T-helper 17 cell (primary cell): ENCODE data around the gene COL20A1. TPM values are rescaled to one million over a fixed set of nuclear protein-coding genes. Genes with fewer than 3 reads are reported as not detected.

Experiments used
- ATAC-seq: fragments of 150-1000 bp; cut with Tn5 transposase; 2 replicates; pipeline ENCODE4 v1.10.0; 2021; ENCODE audit warnings: mild to moderate bottlenecking, moderate library complexity
- DNase-seq, 3 donors: peaks; one replicate each; pipeline versions ENCODE4 v3.0.0 to v3.0.0-alpha.2; 2020 to 2021
- H3K9me3 ChIP-seq: one replicate; pipeline ENCODE4 v1.7.0; 2013; ENCODE audit warnings: low read length, mild to moderate bottlenecking; ENCODE audit not compliant: control insufficient read depth, poor library complexity, severe bottlenecking
- H3K27ac Mint-ChIP-seq: one replicate; pipeline ENCODE4 v1.8.0; 2022; ENCODE audit warnings: mild to moderate bottlenecking, moderate library complexity, mixed read lengths
- H3K27me3 Mint-ChIP-seq: one replicate; pipeline ENCODE4 v1.8.0; 2022; ENCODE audit warnings: mixed read lengths
- H3K36me3 Mint-ChIP-seq: one replicate; pipeline ENCODE4 v1.8.0; 2022; ENCODE audit warnings: low read depth, mixed read lengths
- H3K4me1 Mint-ChIP-seq: one replicate; pipeline ENCODE4 v1.8.0; 2022; ENCODE audit warnings: mild to moderate bottlenecking, mixed read lengths
- H3K4me3 Mint-ChIP-seq: one replicate; pipeline ENCODE4 v1.8.0; 2022; ENCODE audit warnings: mild to moderate bottlenecking, moderate library complexity, mixed read lengths
- total RNA-seq, 4 donors: library from RNA in 2 of 4; stranded (reverse) in 2 of 4; gene quantifications; one replicate each; pipeline ENCODE4 v1.2.3 and lab custom pipeline; 2022 to 2026

COL20A1 gene
- total RNA-seq, 2 donors from 2014 or later: 0.10 TPM; not detected in 1

GRCh38 chr20:63293871-63294535 is 1.0 kb downstream of the COL20A1 start:
- Mint-ChIP-seq H3K27ac (no peak overlapping the region), H3K36me3 (no peaks in the 10 kb centered on the region), H3K4me1 (peaks cover 6% of the 10 kb centered on the region), H3K4me3 (no peak overlapping the region), H3K27me3 (no peaks in the 10 kb centered on the region)
- ATAC-seq (no peak), DNase-seq (no peak)
- no peaks in the 10 kb centered on the region for H3K9me3 ChIP-seq

- Mint-ChIP-seq H3K27ac (no peak overlapping the region), H3K27me3 (no peaks in the 10 kb centered on the region), H3K36me3 (no peaks in the 10 kb centered on the region), H3K4me1 (peaks cover 6% of the 10 kb centered on the region), H3K4me3 (peak overlapping the region; percentile 36)
- no peak for DNase-seq
- no peak for ATAC-seq
- H3K9me3 ChIP-seq: no peaks in the 10 kb centered on the region
Observed at GRCh38 chr20:63294536-63294900, 1.5 kb downstream of the COL20A1 start.

- Mint-ChIP-seq H3K27ac (peak overlapping the region; percentile 56), H3K4me1 (peaks cover 6% of the 10 kb centered on the region), H3K4me3 (peak overlapping the region; percentile 70), H3K36me3 (no peaks in the 10 kb centered on the region), H3K27me3 (peaks cover under 1% of the 10 kb centered on the region)
- no peaks in the 10 kb centered on the region for H3K9me3 ChIP-seq
- DNase-seq (no peak), ATAC-seq (no peak)
Observed at GRCh38 chr20:63295018-63295417, 2.0 kb downstream of the COL20A1 start.

GRCh38 chr20:63295422-63295821 is 2.4 kb downstream of the COL20A1 start:
- H3K4me3 Mint-ChIP-seq: peak overlapping the region; percentile 70
- peak overlapping the region; percentile 56 for H3K27ac Mint-ChIP-seq
- H3K4me1 Mint-ChIP-seq: peaks cover 6% of the 10 kb centered on the region
- ATAC-seq (peak; percentile 66), DNase-seq (no peak)
- peaks cover 4% of the 10 kb centered on the region for H3K27me3 Mint-ChIP-seq
- no peaks in the 10 kb centered on the region for H3K36me3 Mint-ChIP-seq
- no peaks in the 10 kb centered on the region for H3K9me3 ChIP-seq

GRCh38 chr20:63295846-63296245 is 2.9 kb downstream of the COL20A1 start:
- Mint-ChIP-seq H3K27me3 (peaks cover 9% of the 10 kb centered on the region), H3K27ac (peak overlapping the region; percentile 56), H3K4me3 (peak overlapping the region; percentile 70), H3K4me1 (peaks cover 6% of the 10 kb centered on the region), H3K36me3 (no peaks in the 10 kb centered on the region)
- no peaks in the 10 kb centered on the region for H3K9me3 ChIP-seq
- DNase-seq: no peak
- peak; percentile 26 for ATAC-seq

GRCh38 chr20:63296531-63297299 is 3.7 kb downstream of the COL20A1 start:
- Mint-ChIP-seq H3K27ac (no peak overlapping the region), H3K36me3 (peaks cover 2% of the 10 kb centered on the region), H3K27me3 (peaks cover 10% of the 10 kb centered on the region), H3K4me1 (peaks cover 6% of the 10 kb centered on the region), H3K4me3 (no peak overlapping the region)
- DNase-seq (no peak), ATAC-seq (no peak)
- H3K9me3 ChIP-seq: no peaks in the 10 kb centered on the region

- no peak overlapping the region for H3K27ac Mint-ChIP-seq
Observed at GRCh38 chr20:63297371-63297781, 4.4 kb downstream of the COL20A1 start.

GRCh38 chr20:63297796-63298572 is 5.0 kb downstream of the COL20A1 start:
- DNase-seq (no peak), ATAC-seq (no peak)
- peaks cover 16% of the 10 kb centered on the region for H3K27me3 Mint-ChIP-seq
- H3K9me3 ChIP-seq: peaks cover 2% of the 10 kb centered on the region
- H3K27ac Mint-ChIP-seq: no peak overlapping the region
- H3K36me3 Mint-ChIP-seq: peaks cover 2% of the 10 kb centered on the region
- H3K4me1 Mint-ChIP-seq: peaks cover 6% of the 10 kb centered on the region
- no peak overlapping the region for H3K4me3 Mint-ChIP-seq

More at GRCh38 chr20:63297371-63297781, 4.4 kb downstream of the COL20A1 start:
- Mint-ChIP-seq H3K4me1 (peaks cover 6% of the 10 kb centered on the region), H3K27me3 (peaks cover 10% of the 10 kb centered on the region), H3K36me3 (peaks cover 2% of the 10 kb centered on the region), H3K4me3 (no peak overlapping the region)
- DNase-seq (no peak), ATAC-seq (no peak)
- H3K9me3 ChIP-seq: peaks cover 2% of the 10 kb centered on the region

- H3K27ac Mint-ChIP-seq: no peak overlapping the region
- no peak for ATAC-seq
Observed at GRCh38 chr20:63298731-63299312, 5.8 kb downstream of the COL20A1 start.

GRCh38 chr20:63301671-63302070 is 8.7 kb downstream of the COL20A1 start:
- Mint-ChIP-seq H3K27me3 (peaks cover 16% of the 10 kb centered on the region), H3K4me3 (no peak overlapping the region), H3K4me1 (no peaks in the 10 kb centered on the region), H3K36me3 (peaks cover 2% of the 10 kb centered on the region), H3K27ac (no peak overlapping the region)
- ATAC-seq (no peak), DNase-seq (no peak)
- peaks cover 2% of the 10 kb centered on the region for H3K9me3 ChIP-seq

More at GRCh38 chr20:63298731-63299312, 5.8 kb downstream of the COL20A1 start:
- no peak overlapping the region for H3K4me3 Mint-ChIP-seq
- DNase-seq: no peak
- H3K4me1 Mint-ChIP-seq: peaks cover 6% of the 10 kb centered on the region
- H3K27me3 Mint-ChIP-seq: peaks cover 16% of the 10 kb centered on the region
- H3K36me3 Mint-ChIP-seq: peaks cover 2% of the 10 kb centered on the region
- H3K9me3 ChIP-seq: peaks cover 2% of the 10 kb centered on the region

- DNase-seq (no peak), ATAC-seq (no peak)
- peaks cover 2% of the 10 kb centered on the region for H3K9me3 ChIP-seq
- H3K27me3 Mint-ChIP-seq: peaks cover 16% of the 10 kb centered on the region
- no peaks in the 10 kb centered on the region for H3K4me1 Mint-ChIP-seq
- no peak overlapping the region for H3K4me3 Mint-ChIP-seq
- peaks cover 2% of the 10 kb centered on the region for H3K36me3 Mint-ChIP-seq
- H3K27ac Mint-ChIP-seq: no peak overlapping the region
Observed at GRCh38 chr20:63303095-63303666, 10.2 kb downstream of the COL20A1 start.

GRCh38 chr20:63305393-63305792 is 12.4 kb downstream of the COL20A1 start:
- Mint-ChIP-seq H3K27me3 (peaks cover 16% of the 10 kb centered on the region), H3K27ac (no peak overlapping the region), H3K4me1 (no peaks in the 10 kb centered on the region), H3K36me3 (peaks cover 2% of the 10 kb centered on the region), H3K4me3 (no peak overlapping the region)
- DNase-seq: no peak
- peaks cover 2% of the 10 kb centered on the region for H3K9me3 ChIP-seq
- no peak for ATAC-seq
